AG04449 (cell line): ENCODE measurements around the gene LAMA2.

Source experiments
- CTCF ChIA-PET: fragments of 350-600 bp; formaldehyde crosslinking; extraction: SDS; loops from one replicate; lab custom pipeline; 2021; ENCODE audit warnings: antibody characterized with exemption; lab: Yijun Ruan, JAX
- POLR2A ChIA-PET: fragments of 400-600, 350-600 bp; formaldehyde crosslinking; extraction: SDS; loops from one replicate; lab custom pipeline; 2020; ENCODE audit warnings: antibody characterized with exemption, inconsistent platforms; lab: Yijun Ruan, JAX
- DNase-seq: peaks from one replicate; pipeline ENCODE4 v3.0.0-alpha.2; 2010; ENCODE audit warnings: low read depth, low spot score
- H3K4me3 ChIP-seq: 2 replicates; pipeline ENCODE4 v1.5.1; 2011; ENCODE audit warnings: low read depth, mild to moderate bottlenecking, control low read depth, low read length
- CTCF ChIP-seq: IDR thresholded peaks from one replicate; pipeline ENCODE4 v1.5.1; 2011; ENCODE audit warnings: mild to moderate bottlenecking, moderate library complexity, low read length, control low read depth, inconsistent platforms; ENCODE audit not compliant: insufficient read depth; ENCODE audit errors: missing control alignments

The LAMA2 gene

GRCh38 chr6:129320892-129321291 is 438.0 kb downstream of the LAMA2 start:
- CTCF ChIA-PET, result no interaction called here
- H3K4me3 ChIP-seq, result no peak overlapping the region
- POLR2A ChIA-PET, result interaction anchor here (0.6 kb wide), 1 partner anchor 228 kb away, joined by 3 read pairs; no protein-coding TSS in a partner anchor
- DNase-seq, result no peak
- TF ChIP-seq CTCF, result no peak

- CTCF ChIA-PET, result no interaction called here
- H3K4me3 ChIP-seq, result no peak overlapping the region
- TF ChIP-seq CTCF, result no peak
- POLR2A ChIA-PET, result no interaction called here
- DNase-seq, result no peak
These were observed 438.4 kb downstream of the LAMA2 start for GRCh38 chr6:129321303-129321702.

DNA sequence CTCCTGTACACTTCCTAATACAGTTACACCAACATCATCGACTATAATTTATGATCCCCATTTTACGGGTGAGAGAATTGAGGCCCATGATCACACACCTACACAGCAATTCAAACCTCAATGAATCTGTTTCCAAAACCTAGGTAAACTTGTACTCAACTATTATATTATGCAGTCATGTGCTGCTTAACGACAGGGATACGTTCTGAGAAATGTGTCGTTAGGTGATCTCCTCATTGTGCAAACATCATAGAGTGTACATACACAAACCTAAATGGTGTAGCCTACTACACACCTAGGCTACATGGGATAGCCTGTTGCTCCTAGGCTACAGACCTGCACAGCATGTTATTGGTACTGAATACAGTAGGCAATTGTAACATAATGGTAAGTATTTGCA is 441.4 kb downstream of the LAMA2 start:
- no peak overlapping the region for H3K4me3 ChIP-seq
- no peak for TF ChIP-seq CTCF
- POLR2A ChIA-PET, result no interaction called here
- DNase-seq, result no peak
- CTCF ChIA-PET, result interaction anchor here (0.6 kb wide), 1 partner anchor 1047 kb away, joined by 3 read pairs; no protein-coding TSS in a partner anchor

DNA sequence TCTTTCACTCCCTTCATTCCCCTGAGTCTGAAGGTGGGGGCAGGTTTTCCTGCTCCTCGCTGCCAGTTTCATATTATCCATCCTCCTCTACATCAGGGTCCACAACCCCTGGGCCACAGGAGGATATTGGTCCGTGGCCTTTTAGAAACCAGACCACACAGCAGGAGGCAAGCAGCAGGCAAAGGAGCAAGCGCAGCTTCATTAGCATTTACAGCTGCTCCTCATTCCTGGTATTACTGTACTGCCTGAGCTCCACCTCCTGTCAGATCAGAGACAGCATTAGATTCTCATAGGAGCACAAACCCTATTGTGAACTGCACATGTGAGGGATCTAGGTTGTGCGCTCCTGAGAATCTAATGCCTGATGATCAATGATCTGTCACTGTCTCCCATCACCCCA is 446.7 kb downstream of the LAMA2 start:
- CTCF ChIA-PET, result interaction anchor here (0.8 kb wide), 1 partner anchor 13 kb away, joined by 3 read pairs; no protein-coding TSS in a partner anchor
- no peak overlapping the region for H3K4me3 ChIP-seq
- DNase-seq, result no peak
- POLR2A ChIA-PET, result no interaction called here
- no peak for TF ChIP-seq CTCF

DNA sequence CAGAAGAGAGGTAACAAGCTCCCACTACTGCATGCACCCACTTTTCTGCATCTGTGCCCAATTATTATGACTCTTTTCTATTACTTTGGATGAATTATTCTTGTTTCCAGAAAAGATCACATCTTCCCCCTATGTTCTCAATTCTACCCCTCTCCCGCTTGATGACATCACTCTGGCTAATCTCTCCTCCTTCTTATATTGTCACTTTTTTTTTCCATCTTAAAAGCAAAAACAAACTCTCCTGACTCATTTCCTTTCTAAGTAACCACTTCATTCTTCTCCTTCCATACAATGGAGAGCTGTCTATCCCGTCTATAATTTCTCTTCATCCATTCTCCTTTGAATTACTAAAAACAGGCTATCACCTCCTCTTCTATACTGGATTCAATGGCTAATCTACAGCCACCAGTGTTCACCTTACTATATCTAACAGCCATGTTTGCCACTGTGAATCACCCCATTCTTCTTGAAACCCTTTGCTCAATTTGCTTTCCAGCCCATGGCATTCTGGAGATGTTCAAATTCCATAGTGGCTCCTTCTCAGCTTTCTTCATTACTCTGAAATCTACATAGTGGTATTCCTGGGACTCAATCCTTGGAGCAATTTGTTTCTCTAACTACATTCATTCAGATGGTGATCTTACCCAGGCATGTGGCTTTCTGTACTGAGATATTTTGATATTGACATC is 448.7 kb downstream of the LAMA2 start:
- H3K4me3 ChIP-seq, result no peak overlapping the region
- ChIA-PET CTCF (no interaction called here), POLR2A (no interaction called here)
- TF ChIP-seq CTCF, result no peak
- no peak for DNase-seq

- POLR2A ChIA-PET, result no interaction called here
- no peak for DNase-seq
- H3K4me3 ChIP-seq, result no peak overlapping the region
- CTCF ChIA-PET, result no interaction called here
- no peak for TF ChIP-seq CTCF
These were observed 452.9 kb downstream of the LAMA2 start for GRCh38 chr6:129335792-129336191.
